Hematopoietic multipotent progenitor cell (in vitro differentiated cells): ENCODE results near the gene MGAT5B. TPM values are rescaled to one million over a fixed set of nuclear protein-coding genes. Genes with fewer than 3 reads are reported as not detected.

Experiments used
- DNase-seq, 3 donors: peaks; one replicate each; pipeline ENCODE4 v3.0.0-alpha.2; 2011 to 2015; ENCODE audit warnings: low read depth in 2 of 3, low spot score in 2 of 3
- total RNA-seq: library from RNA; depleted of rRNA; stranded (reverse); fragments of >200 nt; gene quantifications from one replicate; pipeline ENCODE4 v1.2.3, GENCODE V29; 2012

MGAT5B gene
- total RNA-seq, 1 donor, result 0.27 TPM

- no peak for DNase-seq
Observed at GRCh38 chr17:76996741-76997694, 128.8 kb downstream of the MGAT5B start.

GRCh38 chr17:76997981-76998531 is 129.9 kb downstream of the MGAT5B start:
- peak; percentile 51 to 89 (median 85) for DNase-seq

- no peak for DNase-seq
Observed at GRCh38 chr17:76998839-76999238, 130.6 kb downstream of the MGAT5B start.

Other genes with a start within 250 kb of the MGAT5B start
- gene ST6GALNAC1, start 224.6 kb upstream of the MGAT5B start, total RNA-seq, result 1.6 TPM
- gene MXRA7, start 157.4 kb upstream of the MGAT5B start, total RNA-seq, result 3.2 TPM
- 16.7 TPM for gene JMJD6, start 141.8 kb upstream of the MGAT5B start, total RNA-seq
- 43.4 TPM for gene METTL23, start 141.6 kb upstream of the MGAT5B start, total RNA-seq
- 375 TPM for gene SRSF2, start 131.1 kb upstream of the MGAT5B start, total RNA-seq
- 26.7 TPM for gene MFSD11, start 130.3 kb upstream of the MGAT5B start, total RNA-seq